HG03045 (cell line): ENCODE data around the gene AKT3.
"Not testable (repeated sequence)": the region's sequence is repeated elsewhere in the genome, so short reads cannot be mapped to it uniquely, and the experiment has no call there.

Experiments used
- ATAC-seq: cut with Tn5 transposase; IDR thresholded peaks from one replicate; pipeline ENCODE4 v1.9.1; 2021; ENCODE audit warnings: mild to moderate bottlenecking, moderate library complexity; ENCODE audit not compliant: unreplicated experiment

Gene AKT3

GRCh38 chr1:243791586-243792267 is 58.3 kb downstream of the AKT3 start:
- ATAC-seq = no peak

DNA sequence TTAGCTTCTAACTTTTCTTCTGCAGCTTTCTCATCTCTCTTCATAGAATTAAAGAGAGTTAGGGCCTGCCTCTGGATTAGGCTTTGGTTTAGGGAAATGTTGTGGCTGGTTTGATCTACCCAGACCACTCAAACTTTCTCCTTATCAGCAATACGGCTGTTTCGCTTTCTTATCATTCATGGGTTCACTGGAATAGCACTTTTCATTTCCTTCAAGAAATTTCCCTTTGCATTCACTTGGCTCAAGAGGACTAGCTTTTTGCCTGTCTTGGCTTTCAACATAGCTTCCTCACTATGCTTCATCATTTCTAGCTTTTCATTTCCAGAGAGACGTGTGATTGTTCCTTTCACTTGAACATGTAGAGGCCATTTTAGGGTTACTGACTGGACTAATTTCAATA is 59.6 kb downstream of the AKT3 start:
- ATAC-seq = no peak

- no peak for ATAC-seq
These were observed 63.5 kb downstream of the AKT3 start for GRCh38 chr1:243786531-243786930.

DNA sequence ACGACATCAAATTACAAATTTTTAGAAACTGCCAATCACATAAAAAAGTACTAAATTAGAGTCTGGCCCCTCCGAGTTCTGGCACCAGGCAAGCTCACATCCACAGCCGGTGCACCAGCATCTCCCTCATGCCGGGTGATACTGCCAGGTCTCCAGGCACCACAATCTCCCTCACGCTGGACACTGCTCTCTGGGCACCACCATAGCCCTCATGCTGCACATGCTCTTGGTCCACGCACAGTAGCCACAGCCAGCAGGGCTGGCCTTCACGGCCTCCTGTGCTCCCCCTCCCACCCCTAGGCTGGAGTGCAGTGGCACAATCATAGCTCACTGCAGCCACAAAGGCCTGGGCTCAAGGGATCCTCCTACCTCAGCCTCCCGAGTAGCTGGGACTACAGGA is 65.5 kb downstream of the AKT3 start:
- ATAC-seq = no peak

GRCh38 chr1:243783714-243784113 is 66.3 kb downstream of the AKT3 start:
- ATAC-seq = no peak

DNA sequence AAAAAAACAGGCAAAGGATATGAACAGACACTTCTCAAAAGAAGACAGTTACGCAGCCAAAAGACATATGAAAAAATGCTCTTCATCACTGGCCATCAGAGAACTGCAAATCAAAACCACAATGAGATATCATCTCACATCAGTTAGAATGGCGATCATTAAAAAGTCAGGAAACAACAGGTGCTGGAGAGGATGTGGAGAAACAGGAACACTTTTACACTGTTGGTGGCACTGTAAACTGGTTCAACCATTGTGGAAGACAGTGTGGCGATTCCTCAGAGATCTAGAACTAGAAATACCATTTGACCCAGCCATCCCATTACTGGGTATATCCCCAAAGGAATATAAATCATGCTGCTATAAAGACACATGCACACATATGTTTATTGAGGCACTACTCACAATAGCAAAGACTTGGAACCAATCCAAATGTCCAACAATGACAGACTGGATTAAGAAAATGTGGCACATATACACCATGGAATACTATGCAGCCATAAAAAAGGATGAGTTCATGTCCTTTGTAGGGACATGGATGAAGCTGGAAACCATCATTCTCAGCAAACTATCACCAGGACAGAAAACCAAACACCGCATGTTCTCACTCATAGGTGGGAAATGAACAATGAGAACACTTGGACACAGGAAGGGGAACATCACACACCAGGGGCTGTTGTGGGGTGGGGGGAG is 77.5 kb downstream of the AKT3 start:
- not testable (repeated sequence) for ATAC-seq

DNA sequence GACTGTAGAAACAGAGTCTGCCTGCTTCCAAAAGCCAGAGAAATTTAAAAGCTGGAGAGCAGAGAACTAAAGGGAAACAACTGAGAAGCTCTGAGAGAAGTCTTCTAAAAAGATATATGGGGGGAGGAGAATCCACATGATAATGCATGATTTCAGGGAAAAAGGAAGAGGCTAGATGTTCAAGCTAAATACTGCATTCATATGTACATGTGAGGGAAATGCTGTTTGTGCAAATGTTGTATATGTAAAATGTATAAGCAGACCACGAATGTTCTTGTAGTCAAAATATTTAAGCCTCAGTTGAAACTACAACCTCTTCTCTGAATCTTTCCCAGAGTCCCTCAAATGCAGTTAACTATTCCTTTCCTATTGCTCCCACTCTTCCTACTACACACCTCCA is 79.2 kb downstream of the AKT3 start:
- ATAC-seq = no peak

DNA sequence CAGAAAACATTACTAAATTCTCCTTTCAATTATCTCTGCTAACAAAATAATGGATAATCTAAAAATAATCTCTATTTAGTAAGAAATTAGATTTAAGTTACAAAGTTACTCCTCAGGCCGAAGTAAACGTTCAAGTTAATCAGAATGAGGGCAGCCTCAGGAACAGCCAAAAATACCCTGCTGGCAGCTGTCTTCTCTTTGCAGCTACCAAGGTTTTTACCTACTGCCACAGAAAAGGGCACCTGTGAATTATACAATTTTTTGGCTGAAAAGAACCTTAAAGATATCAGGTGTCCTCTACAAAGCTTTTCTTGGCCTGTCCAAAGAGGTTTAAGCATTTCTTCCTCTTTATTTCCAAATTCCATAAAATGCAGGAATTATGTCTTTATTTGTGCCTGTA is 84.4 kb downstream of the AKT3 start:
- ATAC-seq = no peak

GRCh38 chr1:243763806-243764205 is 86.2 kb downstream of the AKT3 start:
- ATAC-seq = no peak

- no peak for ATAC-seq
These were observed 91.4 kb downstream of the AKT3 start for GRCh38 chr1:243758647-243759046.

DNA sequence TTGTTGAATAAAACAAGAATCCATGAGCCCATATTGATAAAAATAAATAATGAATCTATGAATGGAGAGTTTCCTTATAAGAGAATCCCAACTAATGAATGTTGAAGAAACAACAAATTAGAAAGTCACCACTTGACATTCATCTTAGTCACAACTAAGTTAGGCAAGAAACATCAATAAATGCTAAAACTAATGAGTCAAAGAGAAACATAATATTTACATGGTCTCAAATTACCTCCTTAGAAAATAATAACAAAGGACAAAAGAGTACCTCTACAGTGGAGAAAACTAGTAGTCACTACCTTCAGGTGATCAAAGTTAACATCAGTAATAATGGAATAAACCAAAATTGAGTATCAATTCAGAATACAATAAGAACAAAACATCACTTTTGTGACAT is 93.5 kb downstream of the AKT3 start:
- ATAC-seq = no peak

DNA sequence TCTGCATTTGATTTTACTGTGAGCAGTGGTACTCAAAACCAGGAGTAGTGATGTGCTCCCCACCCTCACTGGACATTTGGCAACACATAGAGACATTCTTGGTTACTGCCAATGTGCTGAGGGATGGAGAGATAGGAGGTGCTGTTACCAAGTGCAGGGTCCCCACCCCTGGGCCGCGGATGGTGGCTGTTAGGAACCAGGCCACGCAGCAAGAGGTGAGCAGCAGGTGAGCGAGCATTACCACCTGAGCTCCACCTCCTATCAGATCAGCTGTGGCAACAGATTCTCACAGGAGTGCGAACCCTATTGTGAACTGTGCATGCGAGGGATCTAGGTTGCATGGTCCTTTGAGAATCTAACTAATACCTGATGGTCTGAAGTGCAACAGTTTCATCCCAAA is 95.7 kb downstream of the AKT3 start:
- ATAC-seq = no peak

DNA sequence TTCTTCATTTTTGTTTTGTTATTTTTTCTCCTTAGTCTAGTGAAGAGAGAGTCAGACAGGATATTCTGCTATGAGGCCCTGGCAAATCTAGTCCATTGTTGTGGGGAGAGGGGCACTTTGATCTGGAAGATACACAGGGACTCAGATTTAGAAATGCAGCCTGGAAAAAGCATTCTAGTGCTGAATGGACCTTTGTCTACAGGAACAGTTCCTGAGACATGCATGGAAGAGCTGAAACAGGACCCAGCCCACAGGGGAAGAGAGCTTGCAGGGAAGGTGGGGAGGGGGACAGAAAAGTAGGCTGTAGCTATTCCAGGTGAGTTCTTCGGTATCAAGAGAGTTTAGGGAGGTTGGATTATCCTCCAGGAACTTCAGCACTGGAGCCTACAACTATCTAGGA is 98.5 kb downstream of the AKT3 start:
- ATAC-seq = no peak

DNA sequence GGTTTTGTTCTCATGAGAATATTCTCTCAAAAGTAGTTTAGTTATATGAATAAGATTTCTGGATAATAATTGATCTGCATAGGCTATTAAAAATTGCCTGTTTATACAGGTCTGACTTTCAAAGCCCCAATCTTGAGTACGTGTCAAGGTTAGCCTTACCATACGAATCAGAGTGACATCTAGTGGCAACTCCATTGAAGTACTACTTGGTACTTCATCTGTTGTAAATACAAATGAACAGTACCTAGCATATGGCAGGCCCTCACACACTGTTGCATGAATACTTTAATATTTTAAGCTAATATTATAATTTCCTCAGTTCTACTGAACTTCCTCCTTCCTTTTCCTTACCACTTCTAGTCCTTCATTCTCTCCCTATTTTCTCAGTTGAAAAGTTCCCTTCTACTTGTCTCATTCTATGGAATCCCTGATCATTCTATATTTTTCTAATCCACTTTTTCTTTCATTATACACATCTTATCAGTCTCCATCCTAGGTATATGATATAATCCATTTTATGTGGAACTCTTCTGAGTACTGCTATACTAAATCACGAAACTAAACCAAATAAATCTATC is 101.2 kb downstream of the AKT3 start:
- peak; percentile 89 for ATAC-seq

- ATAC-seq = no peak
These were observed 101.8 kb downstream of the AKT3 start for GRCh38 chr1:243748227-243748626.

DNA sequence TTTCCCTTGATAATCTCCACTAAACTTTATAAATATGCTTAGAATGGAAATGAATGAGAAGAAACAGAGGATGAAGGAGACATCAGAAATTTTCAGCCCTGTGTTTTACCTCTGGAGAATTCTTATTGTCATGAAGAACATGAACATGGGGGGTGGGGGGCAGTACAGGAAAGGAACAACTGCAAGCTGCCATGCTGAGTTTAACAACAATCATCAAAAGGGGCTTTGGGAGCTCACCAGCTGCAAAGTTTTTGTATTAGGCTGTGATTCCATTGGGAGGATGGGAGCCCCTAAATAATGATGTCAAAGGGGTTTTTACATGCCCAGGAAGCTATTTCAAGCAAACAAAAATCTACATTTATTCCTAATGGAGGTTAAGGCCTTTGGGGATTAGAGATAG is 103.3 kb downstream of the AKT3 start:
- ATAC-seq = no peak

- no peak for ATAC-seq
These were observed 104.7 kb downstream of the AKT3 start for GRCh38 chr1:243745356-243745755.

- ATAC-seq = no peak
These were observed 107.2 kb downstream of the AKT3 start for GRCh38 chr1:243742819-243743218.

GRCh38 chr1:243740255-243740999 is 109.6 kb downstream of the AKT3 start:
- ATAC-seq = no peak

DNA sequence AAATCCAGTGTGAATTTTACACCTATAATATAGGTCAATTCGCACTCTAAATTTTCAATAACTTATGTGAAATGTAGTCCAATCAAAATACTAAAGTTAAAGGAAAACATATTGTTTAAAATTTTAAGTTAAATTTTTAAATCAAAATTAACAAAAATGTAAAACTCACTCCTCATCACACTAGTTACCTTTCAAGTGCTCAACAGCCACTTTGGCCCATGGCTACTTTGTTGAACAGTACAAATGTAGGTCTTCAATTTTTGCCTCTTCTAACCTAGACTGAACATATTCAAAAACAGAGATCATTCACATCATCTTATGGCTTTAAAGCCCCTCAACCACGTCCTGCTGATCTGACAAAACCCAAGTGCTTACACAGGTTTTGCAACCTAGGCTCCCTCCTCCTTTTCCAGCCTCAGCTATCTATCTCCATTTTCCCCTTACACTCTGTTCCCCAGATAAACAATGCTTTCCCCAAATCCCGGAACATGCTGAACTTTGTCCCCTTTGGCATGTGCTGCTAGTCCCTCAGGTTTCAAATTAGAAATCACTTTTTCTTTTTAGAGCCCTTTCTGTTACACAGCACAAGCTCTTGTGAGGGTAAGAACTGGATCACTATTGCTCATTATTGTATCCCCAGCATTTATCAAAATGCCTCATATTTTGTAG is 110.6 kb downstream of the AKT3 start:
- ATAC-seq = no peak

DNA sequence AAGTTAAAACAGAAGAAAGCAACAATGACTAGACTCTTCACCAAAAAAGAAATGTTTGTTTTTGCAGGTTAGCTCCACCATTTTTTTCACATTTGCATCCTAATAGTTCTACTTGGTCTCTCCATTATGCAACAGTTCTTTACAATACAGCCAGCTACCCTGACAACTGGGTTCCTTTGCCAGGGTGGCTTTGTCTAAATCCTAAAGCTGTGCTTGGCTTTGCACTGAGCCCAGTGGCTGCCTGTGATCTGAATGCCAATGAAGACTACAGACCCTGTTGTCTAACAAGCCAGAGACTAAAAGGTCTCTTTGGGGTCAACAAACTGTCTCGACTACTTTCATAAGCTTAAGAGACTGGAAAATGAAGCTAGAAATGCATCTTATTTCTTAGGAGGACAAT is 112.0 kb downstream of the AKT3 start:
- ATAC-seq = no peak
